ENCODE measurements around the gene ZNF543.
"Not testable (repeated sequence)": the region's sequence is repeated elsewhere in the genome, so short reads cannot be mapped to it uniquely, and the experiment has no call there.

- not testable (repeated sequence) for TF ChIP-seq CTCF, EZH2, EZH2phosphoT487 (IDR thresholded peaks at IDR 0.05)
Measured at GRCh38 chr19:57278481-57278880, 41.8 kb upstream of the ZNF543 start.

All from neural progenitor cell (in vitro differentiated cells).